DMS 273 (cell line): ENCODE measurements around the gene DPY30.

Source experiments
- DNase-seq: peaks from one replicate; lab custom pipeline; 2025; ENCODE audit not compliant: unreplicated experiment; lab: John Stamatoyannopoulos, UW

The DPY30 gene

DNA sequence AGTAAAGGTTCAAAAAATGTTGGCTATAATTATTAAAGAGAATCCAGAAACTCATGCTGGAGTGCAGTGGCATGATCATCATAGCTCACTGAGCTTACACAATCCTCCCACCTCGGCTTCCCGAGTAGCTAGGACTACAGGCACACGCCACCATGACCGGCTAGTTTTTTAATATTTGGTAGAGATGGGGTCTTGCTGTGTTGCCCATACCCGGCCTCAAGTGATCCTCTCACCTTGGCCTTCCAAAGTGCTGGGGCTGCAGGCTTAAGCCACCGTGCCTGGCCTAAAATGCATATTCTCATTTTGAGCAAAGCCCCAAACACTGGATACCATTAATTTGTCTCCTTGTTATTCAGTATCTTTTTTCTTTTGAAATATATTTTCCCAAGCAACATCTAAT lies 61.2 kb downstream of the DPY30 start:
- DNase-seq: no peak
